Renal cortical epithelial cell (primary cell): ENCODE data around the gene HK2. TPM values are rescaled to one million over a fixed set of nuclear protein-coding genes. Genes with fewer than 3 reads are reported as not detected.

Experiments used
- DNase-seq: peaks from one replicate; pipeline ENCODE4 v3.0.0-alpha.2; 2011; ENCODE audit warnings: low read depth
- total RNA-seq: library from RNA; depleted of rRNA; stranded (reverse); fragments of >200 nt; gene quantifications from 2 replicates; pipeline ENCODE4 v1.2.3, GENCODE V29; 2014

Gene HK2
- total RNA-seq, 1 donor from 2014 or later, result 25.6 TPM

GRCh38 chr2:74937221-74937880 is 103.4 kb downstream of the HK2 start:
- DNase-seq, result no peak

- no peak for DNase-seq
These were observed 104.3 kb downstream of the HK2 start for GRCh38 chr2:74938264-74938663.

GRCh38 chr2:74939919-74940812 is 106.2 kb downstream of the HK2 start:
- DNase-seq, result no peak

GRCh38 chr2:74941284-74941683 is 107.4 kb downstream of the HK2 start:
- DNase-seq, result no peak

- DNase-seq, result no peak
These were observed 108.3 kb downstream of the HK2 start for GRCh38 chr2:74942263-74942662.

Other genes with a start within 250 kb of the HK2 start
- gene M1AP, start 185.8 kb upstream of the HK2 start, total RNA-seq, result 0.17 and 0.85 TPM in 2 replicates
- gene SEMA4F, start 179.9 kb upstream of the HK2 start, total RNA-seq, result 7.5 and 10.6 TPM in 2 replicates
- 14.7 and 17.4 TPM in 2 replicates for gene POLE4, start 124.5 kb downstream of the HK2 start, total RNA-seq